HepG2 (cell line): ENCODE data around the gene SYNE2. TPM values are rescaled to one million over a fixed set of nuclear protein-coding genes. Genes with fewer than 3 reads are reported as not detected.

Experiments used
- ATAC-seq: fragments of 200-7000 bp; cut with Tn5 transposase; 3 replicates; pipeline ENCODE4 v1.9.1; 2020; ENCODE audit warnings: mild to moderate bottlenecking, moderate library complexity
- BruUV-seq: library from RNA; stranded (reverse); fragments of 400-500 nt; replicated peaks from 2 replicates; lab custom pipeline; 2021; lab: Mats Ljungman, UMichigan
- CTCF ChIA-PET: fragments of 300-600 bp; formaldehyde crosslinking; extraction: SDS; loops from one replicate; lab custom pipeline; 2021; ENCODE audit warnings: low total read pairs, inconsistent platforms, low intra/inter-chr PET ratio; lab: Yijun Ruan, JAX
- POLR2A ChIA-PET: fragments of 350-600 bp; sonication (Branson Sonifier 250); formaldehyde crosslinking; loops from one replicate; lab custom pipeline; 2020; ENCODE audit warnings: antibody characterized with exemption, inconsistent platforms; lab: Yijun Ruan, JAX
- DNase-seq: peaks from one replicate; pipeline ENCODE4 v3.0.0-alpha.2; 2015; ENCODE audit warnings: low spot score
- FAIRE-seq: peaks from 3 replicates; lab custom pipeline; 2011; peaks lifted over from hg19 to GRCh38; lab: Jason Lieb, UNC
- H2AFZ ChIP-seq: one replicate; pipeline ENCODE4 v1.6.1; 2011; ENCODE audit warnings: low read length, inconsistent platforms
- H3K27ac ChIP-seq: fragments of 300-600 bp; 3 replicates; pipeline ENCODE4 v1.8.0; 2011; ENCODE audit warnings: mixed run types, mild to moderate bottlenecking, mixed read lengths, low read length, inconsistent platforms; ENCODE audit not compliant: insufficient read depth; ENCODE audit errors: extremely low read length
- H3K27me3 ChIP-seq, 2 experiments: fragments of 200-600 bp in 1 of 2; 2 replicates in 1 of 2; 3 replicates in 1 of 2; pipeline versions ENCODE4 v1.6.0 to v1.8.0; 2011; ENCODE audit warnings: low read length in 2 of 2, mild to moderate bottlenecking in 2 of 2, moderate library complexity in 2 of 2, inconsistent platforms in 1 of 2; ENCODE audit not compliant: insufficient read depth in 2 of 2, control insufficient read depth in 1 of 2
- H3K36me3 ChIP-seq, 2 experiments: fragments of 200-600 bp in 1 of 2; replicated peaks in 1 of 2; 2 replicates in 1 of 2; 3 replicates in 1 of 2; pipeline versions ENCODE4 v1.5.1 to v1.8.0; 2011; ENCODE audit warnings: low read length in 2 of 2, inconsistent platforms in 1 of 2; ENCODE audit not compliant: insufficient read depth in 2 of 2, control insufficient read depth in 1 of 2
- H3K4me1 ChIP-seq: 2 replicates; pipeline ENCODE4 v1.5.1; 2012; ENCODE audit warnings: low read length, inconsistent platforms; ENCODE audit not compliant: insufficient read depth
- H3K4me2 ChIP-seq: 2 replicates; pipeline ENCODE4 v1.6.0; 2011; ENCODE audit warnings: low read depth, low read length, inconsistent platforms
- H3K4me3 ChIP-seq, 3 experiments: fragments of 200-600 bp in 1 of 3; sonication (generic), shearing (Covaris generic) in 1 of 3; replicated peaks in 1 of 3; 2 replicates each; pipeline ENCODE4 v1.5.1; 2011 to 2016; ENCODE audit warnings: low read length in 3 of 3, inconsistent platforms in 2 of 3, low read depth in 2 of 3, mild to moderate bottlenecking in 2 of 3, control low read depth in 1 of 3, mixed read lengths in 1 of 3; ENCODE audit not compliant: insufficient read depth in 1 of 3
- H3K79me2 ChIP-seq: one replicate; pipeline ENCODE4 v1.6.1; 2011; ENCODE audit warnings: low read length, inconsistent platforms; ENCODE audit not compliant: insufficient read depth
- H3K9ac ChIP-seq: 2 replicates; pipeline ENCODE4 v1.6.0; 2011; ENCODE audit warnings: mild to moderate bottlenecking, low read depth, low read length, inconsistent platforms; ENCODE audit not compliant: insufficient read depth
- H3K9me3 ChIP-seq: 2 replicates; pipeline ENCODE4 v1.5.1; 2012; ENCODE audit warnings: mild to moderate bottlenecking, low read length
- H4K20me1 ChIP-seq: 2 replicates; pipeline ENCODE4 v1.6.0; 2011; ENCODE audit warnings: inconsistent platforms, mild to moderate bottlenecking, low read length, moderate library complexity; ENCODE audit not compliant: insufficient read depth
- AKNA ChIP-seq: sonication (generic); formaldehyde crosslinking; IDR thresholded peaks from 2 replicates; pipeline ENCODE4 v1.4.0; 2020; ENCODE audit warnings: missing genetic modification reagents, borderline replicate concordance
- CC2D1A ChIP-seq: sonication (generic); formaldehyde crosslinking; IDR thresholded peaks from 2 replicates; pipeline ENCODE4 v1.8.1; 2023; ENCODE audit warnings: mild to moderate bottlenecking, missing genetic modification reagents
- PAWR ChIP-seq: sonication (generic); formaldehyde crosslinking; IDR thresholded peaks from 2 replicates; pipeline ENCODE4 v1.4.0; 2020; ENCODE audit warnings: missing genetic modification reagents, mild to moderate bottlenecking, borderline replicate concordance
- SUZ12 ChIP-seq: fragments of 150-350 bp; IDR thresholded peaks from 2 replicates; pipeline ENCODE4 v1.6.1; 2014; ENCODE audit warnings: low read depth, low read length
- TFAP4 ChIP-seq: sonication (generic); IDR thresholded peaks from 2 replicates; pipeline ENCODE4 v1.6.1; 2016; ENCODE audit warnings: low read depth, borderline replicate concordance
- ZBTB3 ChIP-seq: sonication (generic); formaldehyde crosslinking; IDR thresholded peaks from 2 replicates; pipeline ENCODE4 v1.4.0; 2020; ENCODE audit warnings: low read depth, mild to moderate bottlenecking, moderate library complexity, missing genetic modification reagents, borderline replicate concordance
- ZNF75D ChIP-seq: sonication (generic); formaldehyde crosslinking; IDR thresholded peaks from 2 replicates; pipeline ENCODE4 v1.8.1; 2023; ENCODE audit warnings: missing genetic modification reagents, mild to moderate bottlenecking, borderline replicate concordance
- WGBS: methylation state at CpG from one replicate; pipeline ENCODE4 v1.1.6; 2017; ENCODE audit warnings: low lambda C conversion rate; 5-methylcytosine and 5-hydroxymethylcytosine counted together
- in situ Hi-C: cut with HindIII; loops from 2 replicates; pipeline ENCODE4 v1.10.0; 2017; ENCODE audit warnings: low pct_unique_long_range_greater_than_20kb; ENCODE audit not compliant: extremely low pct_ligation_motif_present
- intact Hi-C: fragments of 100-400 bp; cut with micrococcal nuclease; formaldehyde crosslinking; loops from one replicate; pipeline ENCODE4 v1.10.0; 2022; ENCODE audit not compliant: unreplicated experiment
- polyA plus RNA-seq, 8 experiments: library from polyadenylated mRNA; depleted of rRNA in 3 of 8; stranded (reverse) in 7 of 8; unstranded in 1 of 8; fragments of >200 nt; fragmentation: Illumina TruSeq in 4 of 8; extraction: Trizol in 4 of 8; gene quantifications; 2 replicates each; pipeline versions ENCODE4 v1.2.1 to v1.2.3, GENCODE V29; 2011 to 2016; ENCODE audit warnings: low read depth in 4 of 8, missing spikeins in 1 of 8, mixed read lengths in 1 of 8; ENCODE audit not compliant: insufficient read depth in 1 of 8
- total RNA-seq, 5 experiments: library from RNA; depleted of rRNA; stranded (reverse); fragments of >200 nt; fragmentation: Illumina TruSeq; extraction: Trizol; gene quantifications; 2 replicates each; pipeline ENCODE4 v1.2.3, GENCODE V29; 2016; ENCODE audit warnings: low read depth in 1 of 5
- TF ChIP-seq, protein P1 (sequence below): fragments of 450-650 bp; IDR thresholded peaks from 2 replicates; pipeline ENCODE4 v1.6.1; 2016

SYNE2 gene
- total and polyA plus RNA-seq, 2 of the 13 experiments (the other 11 are each of a cell fraction or from before 2014, with no cell fraction given): 6.2 to 13.3 TPM

DNA sequence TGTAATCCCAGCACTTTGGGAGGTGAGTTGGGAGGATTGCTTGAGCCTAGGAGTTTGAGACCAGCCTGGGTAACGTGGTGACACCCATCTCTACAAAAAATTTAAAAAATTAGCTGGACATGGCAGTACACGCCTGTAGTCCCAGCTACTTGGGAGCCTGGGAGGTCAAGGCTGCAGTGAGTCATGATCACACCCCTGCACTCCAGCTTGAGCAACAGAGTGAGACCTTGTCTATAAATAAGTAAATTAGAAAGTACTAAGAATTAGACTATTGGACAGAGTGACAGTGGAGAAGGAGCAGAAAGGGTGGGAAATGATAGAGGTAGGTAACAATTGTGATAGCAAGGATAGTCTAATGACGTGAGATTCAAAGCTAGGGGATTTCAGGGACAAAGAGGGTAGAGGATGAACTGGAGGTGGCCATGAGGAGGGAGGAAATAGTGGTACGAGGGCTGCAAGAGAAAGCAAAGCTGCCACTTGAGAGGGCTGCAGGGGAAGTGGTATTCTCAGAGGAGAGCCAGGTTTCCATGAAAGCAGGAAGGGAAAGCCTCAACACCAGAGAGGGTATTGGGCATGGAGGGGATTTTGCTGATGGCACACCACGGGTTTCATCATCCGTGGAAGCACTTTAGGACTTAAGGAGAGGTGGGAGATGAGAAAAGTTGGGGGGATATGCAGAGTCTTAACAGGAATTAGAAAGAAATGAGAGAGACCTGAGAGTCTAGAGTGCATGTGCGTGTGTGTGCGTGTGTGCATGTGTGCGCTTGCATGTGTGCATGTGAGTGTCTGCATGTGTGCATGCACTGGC lies 85.6 kb downstream of the SYNE2 start:
- ChIA-PET POLR2A (no interaction called here), CTCF (no interaction called here)
- no peak overlapping the region for H3K4me2 ChIP-seq
- FAIRE-seq (no peak), ATAC-seq (no peak), DNase-seq (no peak)
- intact Hi-C loops: no loop called here
- H3K9ac ChIP-seq: no peak overlapping the region
- no peaks in the 10 kb centered on the region for H3K9me3 ChIP-seq
- no peak overlapping the region for H3K4me3 ChIP-seq
- no peak overlapping the region for H2AFZ ChIP-seq
- H3K79me2 ChIP-seq: no peaks in the 10 kb centered on the region
- BruUV-seq: no TSS peak
- H3K36me3 ChIP-seq: no peaks in the 10 kb centered on the region
- TF ChIP-seq CC2D1A (CRISPR knock-in tag): no peak
- TF ChIP-seq, protein P1, sequence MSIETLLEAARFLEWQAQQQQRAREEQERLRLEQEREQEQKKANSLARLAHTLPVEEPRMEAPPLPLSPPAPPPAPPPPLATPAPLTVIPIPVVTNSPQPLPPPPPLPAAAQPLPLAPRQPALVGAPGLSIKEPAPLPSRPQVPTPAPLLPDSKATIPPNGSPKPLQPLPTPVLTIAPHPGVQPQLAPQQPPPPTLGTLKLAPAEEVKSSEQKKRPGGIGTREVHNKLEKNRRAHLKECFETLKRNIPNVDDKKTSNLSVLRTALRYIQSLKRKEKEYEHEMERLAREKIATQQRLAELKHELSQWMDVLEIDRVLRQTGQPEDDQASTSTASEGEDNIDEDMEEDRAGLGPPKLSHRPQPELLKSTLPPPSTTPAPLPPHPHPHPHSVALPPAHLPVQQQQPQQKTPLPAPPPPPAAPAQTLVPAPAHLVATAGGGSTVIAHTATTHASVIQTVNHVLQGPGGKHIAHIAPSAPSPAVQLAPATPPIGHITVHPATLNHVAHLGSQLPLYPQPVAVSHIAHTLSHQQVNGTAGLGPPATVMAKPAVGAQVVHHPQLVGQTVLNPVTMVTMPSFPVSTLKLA: peak; percentile 12; the same call in 1 of the 2 replicates
- no peaks in the 10 kb centered on the region for H4K20me1 ChIP-seq
- in situ Hi-C loops: no loop called here
- WGBS: 92% methylated on average over 9 of the region's 9 CpGs
- H3K27me3 ChIP-seq: no peaks in the 10 kb centered on the region
- no peaks in the 10 kb centered on the region for H3K4me1 ChIP-seq
- no peak overlapping the region for H3K27ac ChIP-seq

DNA sequence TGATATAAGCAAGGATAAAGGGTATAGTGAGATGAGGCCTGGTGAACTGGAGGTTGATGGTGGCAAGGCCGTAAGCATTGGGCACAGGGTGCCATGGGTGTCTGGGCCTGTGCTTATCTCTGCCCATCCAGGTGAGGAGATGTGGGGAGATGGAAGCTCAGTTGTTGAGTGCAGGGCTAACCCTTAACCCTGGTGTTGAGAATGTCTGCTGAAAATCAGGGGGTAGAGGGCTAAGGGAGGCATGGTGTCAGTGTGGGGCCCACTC lies 86.1 kb downstream of the SYNE2 start:
- intact Hi-C loops: no loop called here
- in situ Hi-C loops: no loop called here
- ATAC-seq: no peak
- CTCF ChIA-PET: no interaction called here
- Histone ChIP-seq H4K20me1 (no peaks in the 10 kb centered on the region), H3K36me3 (no peaks in the 10 kb centered on the region), H3K4me3 (no peak overlapping the region), H3K79me2 (no peaks in the 10 kb centered on the region), H3K27ac (no peak overlapping the region), H3K4me1 (no peaks in the 10 kb centered on the region), H3K9ac (no peak overlapping the region), H3K4me2 (no peak overlapping the region), H3K9me3 (no peaks in the 10 kb centered on the region), H3K27me3 (no peaks in the 10 kb centered on the region), H2AFZ (no peak overlapping the region)
- no peak for DNase-seq
- POLR2A ChIA-PET: no interaction called here
- no peak for FAIRE-seq
- WGBS: 100% methylated on average over 1 of the region's 1 CpG
- BruUV-seq: no TSS peak
- no peak for TF ChIP-seq TFAP4
- no peak for TF ChIP-seq ZNF75D (CRISPR knock-in tag)
- no peak for TF ChIP-seq ZBTB3 (CRISPR knock-in tag)
- TF ChIP-seq SUZ12: no peak
- TF ChIP-seq PAWR (CRISPR knock-in tag): no peak
- no peak for TF ChIP-seq AKNA (CRISPR knock-in tag)
